ENCODE measurements around the gene ERAL1. TPM values are rescaled to one million over a fixed set of nuclear protein-coding genes. Genes with fewer than 3 reads are reported as not detected.

ERAL1 gene
- total RNA-seq (10 to 100 TPM; 25.9 to 30.1 (median 28.3) TPM), polyA plus RNA-seq (29.3 TPM)
- long read RNA-seq, donor 1, transcript ERAL1-201 (10 exons, 1,925 nt), result major isoform, 70 of 80 reads
- long read RNA-seq, donor 1, partial matches to known transcripts, result 0 of 80 reads
- long read RNA-seq, donor 1, other reads (novel, unspliced or antisense), result 9 of 80 reads
- long read RNA-seq, donor 2, transcript ERAL1-201 (10 exons, 1,925 nt), result major isoform, 29 of 32 reads
- long read RNA-seq, donor 2, partial matches to known transcripts, result 1 of 32 reads
- long read RNA-seq, donor 2, other reads (novel, unspliced or antisense), result 2 of 32 reads
- long read RNA-seq, donor 3, transcript ERAL1-201 (10 exons, 1,925 nt), result major isoform, 154 of 176 reads
- long read RNA-seq, donor 3, partial matches to known transcripts, result 2 of 176 reads
- long read RNA-seq, donor 3, other reads (novel, unspliced or antisense), result 20 of 176 reads
- long read RNA-seq, donor 4, transcript ERAL1-201 (10 exons, 1,925 nt), result major isoform, 47 of 51 reads
- long read RNA-seq, donor 4, partial matches to known transcripts, result 0 of 51 reads
- long read RNA-seq, donor 4, other reads (novel, unspliced or antisense), result 4 of 51 reads

DNA sequence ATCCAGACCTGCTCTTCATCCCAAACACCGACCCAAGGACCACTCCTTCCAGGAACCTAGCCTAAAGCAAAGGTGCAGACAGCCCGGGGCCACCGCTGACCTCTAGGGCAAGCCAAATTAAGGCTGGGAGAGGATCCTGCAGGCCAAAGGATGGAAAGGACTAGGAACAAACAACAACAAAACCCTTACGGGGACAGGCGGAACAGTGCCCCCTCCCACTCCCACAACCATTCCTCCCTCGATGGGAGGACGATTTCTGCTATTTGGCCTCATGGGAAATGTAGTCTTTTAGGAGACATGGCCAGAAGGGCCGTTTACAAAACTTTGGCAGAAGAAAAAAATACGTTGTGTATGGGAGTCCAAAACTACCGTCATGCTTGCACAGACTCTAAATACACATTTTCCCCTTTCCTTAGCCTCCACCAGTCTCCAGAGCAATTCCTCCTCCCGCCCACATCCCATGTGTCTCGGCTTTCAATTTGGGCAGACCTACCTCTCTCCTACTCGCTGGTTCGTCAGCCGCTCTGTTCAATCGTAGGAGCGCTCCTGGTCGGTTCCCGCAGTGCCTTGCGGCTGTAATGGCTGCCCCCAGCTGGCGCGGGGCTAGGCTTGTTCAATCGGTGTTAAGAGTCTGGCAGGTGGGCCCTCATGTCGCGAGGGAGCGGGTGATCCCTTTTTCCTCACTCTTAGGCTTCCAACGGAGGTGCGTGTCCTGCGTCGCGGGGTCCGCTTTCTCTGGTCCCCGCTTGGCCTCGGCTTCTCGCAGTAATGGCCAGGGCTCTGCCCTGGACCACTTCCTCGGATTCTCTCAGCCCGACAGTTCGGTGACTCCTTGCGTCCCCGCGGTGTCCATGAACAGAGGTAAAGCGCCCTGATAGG is at the start of gene ERAL1:
Gene ERAL1 (plus strand): TSS at position 560 of the 879 bp plus-strand sequence. CDS start 19 bp downstream, at position 579.
- peak within 1 kb of the TSS; percentile 75 for H3K4me3 ChIP-seq (ENCODE audit: low read length)
- H3K4me1 ChIP-seq (ENCODE audit: control insufficient read depth, insufficient read depth, low read length), result peaks cover 2% of the 10 kb centered on the region
- peak within 1 kb of the TSS; percentile 82 for H3K27ac ChIP-seq (ENCODE audit: low read length)
- no peaks in the 10 kb centered on the region for H3K27me3 ChIP-seq (ENCODE audit: control insufficient read depth, insufficient read depth)
- 1% methylated on average over 42 of the region's 42 CpGs for WGBS
- ATAC-seq, result peak; percentile 99
- H3K9me3 ChIP-seq (ENCODE audit: control insufficient read depth, low read length), result no peaks in the 10 kb centered on the region
- DNase-seq, result peak; percentile 85 to 92 (median 90)
- intact Hi-C loops (cut with DNase I), result no loop called here

DNA sequence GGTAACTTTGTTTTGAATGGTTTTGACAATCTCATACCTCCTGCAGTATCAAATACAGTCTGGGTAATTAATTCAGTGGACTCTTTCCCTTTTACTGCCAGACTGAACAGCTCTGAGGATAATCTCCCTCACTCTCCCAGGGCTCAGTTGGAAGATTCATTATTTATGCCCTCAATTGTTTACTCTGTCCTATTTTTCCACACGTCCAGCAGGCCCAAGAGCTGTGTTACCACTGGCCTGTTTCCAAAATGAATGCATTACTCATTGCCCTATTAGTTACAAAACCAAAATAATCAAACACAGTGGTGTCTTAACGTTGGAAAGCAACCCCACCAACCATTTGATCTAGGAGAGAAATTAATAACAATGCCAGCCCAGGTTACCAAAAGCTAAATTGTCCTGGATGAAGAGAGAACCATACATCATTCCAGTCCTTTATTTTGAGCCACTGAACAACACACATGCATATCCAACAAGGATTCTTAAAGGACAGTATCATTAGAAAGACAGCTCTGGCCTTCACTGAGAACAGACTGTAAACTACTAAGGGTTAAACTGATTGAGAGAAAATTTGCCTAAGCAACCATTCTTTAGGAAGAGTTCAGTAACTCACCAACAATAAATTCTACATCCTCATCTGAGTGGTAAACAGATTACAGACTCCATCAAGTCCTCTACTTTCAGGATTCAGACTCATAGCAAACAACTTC is 46.7 kb upstream of the ERAL1 start:
- H3K27me3 ChIP-seq (ENCODE audit: control insufficient read depth, insufficient read depth), result no peaks in the 10 kb centered on the region
- intact Hi-C loops (cut with DNase I), result no loop called here
- H3K9me3 ChIP-seq (ENCODE audit: control insufficient read depth, low read length), result no peaks in the 10 kb centered on the region
- ATAC-seq (peak; percentile 20 to 66), DNase-seq (no peak)
- H3K4me3 ChIP-seq (ENCODE audit: low read length), result no peak overlapping the region
- H3K27ac ChIP-seq (ENCODE audit: low read length), result peak overlapping the region; percentile 59
- 4% methylated on average over 2 of the region's 2 CpGs for WGBS
- H3K4me1 ChIP-seq (ENCODE audit: control insufficient read depth, insufficient read depth, low read length), result no peaks in the 10 kb centered on the region

DNA sequence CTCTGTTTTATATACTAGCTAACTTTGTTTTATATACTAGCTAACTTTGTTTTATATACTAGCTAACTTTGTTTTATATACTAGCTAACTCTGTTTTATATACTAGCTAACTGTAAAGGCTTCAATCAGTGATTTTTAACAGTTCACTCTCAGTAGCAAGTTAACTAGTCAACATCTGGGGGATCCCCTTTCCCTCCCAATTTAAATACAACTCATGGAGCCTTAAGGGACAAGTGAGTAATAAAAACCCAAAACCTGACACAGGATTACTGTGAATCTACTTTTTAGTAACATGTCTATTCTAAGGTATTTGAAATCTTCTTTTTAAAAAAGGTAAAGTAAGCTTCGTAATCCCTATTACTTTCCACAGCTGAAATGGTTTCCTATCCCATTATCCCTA is 44.4 kb upstream of the ERAL1 start:
- Histone ChIP-seq H3K27ac (ENCODE audit: low read length) (no peak overlapping the region), H3K4me1 (ENCODE audit: control insufficient read depth, insufficient read depth, low read length) (no peaks in the 10 kb centered on the region), H3K27me3 (ENCODE audit: control insufficient read depth, insufficient read depth) (no peaks in the 10 kb centered on the region), H3K4me3 (ENCODE audit: low read length) (no peak overlapping the region), H3K9me3 (ENCODE audit: control insufficient read depth, low read length) (no peaks in the 10 kb centered on the region)
- DNase-seq (no peak), ATAC-seq (no peak)
- intact Hi-C loops (cut with DNase I), result loop anchor here in 1 of 4 donors (10.0 kb wide), 1 partner anchor 46 kb away; no protein-coding TSS in a partner anchor
- WGBS, result 92% methylated on average over 1 of the region's 1 CpG

DNA sequence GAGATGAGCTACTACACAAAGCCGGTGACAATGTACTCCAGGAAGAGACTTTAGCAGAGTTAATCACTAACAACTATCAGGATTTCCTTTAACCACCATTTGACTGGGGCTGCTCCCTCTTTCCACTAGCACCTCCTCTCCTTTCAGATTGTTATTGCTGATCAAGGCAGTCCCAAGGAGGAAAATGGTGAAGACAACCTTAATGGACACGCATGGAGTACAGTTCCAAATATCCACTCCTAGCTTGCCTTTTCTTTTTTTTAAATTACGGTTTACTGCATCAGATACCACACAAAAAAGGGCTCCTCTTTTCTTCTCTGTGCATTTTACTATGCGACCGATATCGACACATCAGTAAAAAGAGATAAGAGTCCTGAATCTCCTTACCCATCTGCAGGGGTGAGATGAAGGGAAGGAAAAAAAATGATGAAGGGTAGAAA is 43.1 kb upstream of the ERAL1 start:
- peak overlapping the region; percentile 13 for H3K27ac ChIP-seq (ENCODE audit: low read length)
- intact Hi-C loops (cut with DNase I), result loop anchor here in 1 of 4 donors (10.0 kb wide), 1 partner anchor 47 kb away; no protein-coding TSS in a partner anchor
- no peak for ATAC-seq
- peak overlapping the region; percentile 75 for H3K4me3 ChIP-seq (ENCODE audit: low read length)
- no peaks in the 10 kb centered on the region for H3K9me3 ChIP-seq (ENCODE audit: control insufficient read depth, low read length)
- no peaks in the 10 kb centered on the region for H3K27me3 ChIP-seq (ENCODE audit: control insufficient read depth, insufficient read depth)
- H3K4me1 ChIP-seq (ENCODE audit: control insufficient read depth, insufficient read depth, low read length), result no peaks in the 10 kb centered on the region
- no peak for DNase-seq
- WGBS, result 5% methylated on average over 6 of the region's 6 CpGs

DNA sequence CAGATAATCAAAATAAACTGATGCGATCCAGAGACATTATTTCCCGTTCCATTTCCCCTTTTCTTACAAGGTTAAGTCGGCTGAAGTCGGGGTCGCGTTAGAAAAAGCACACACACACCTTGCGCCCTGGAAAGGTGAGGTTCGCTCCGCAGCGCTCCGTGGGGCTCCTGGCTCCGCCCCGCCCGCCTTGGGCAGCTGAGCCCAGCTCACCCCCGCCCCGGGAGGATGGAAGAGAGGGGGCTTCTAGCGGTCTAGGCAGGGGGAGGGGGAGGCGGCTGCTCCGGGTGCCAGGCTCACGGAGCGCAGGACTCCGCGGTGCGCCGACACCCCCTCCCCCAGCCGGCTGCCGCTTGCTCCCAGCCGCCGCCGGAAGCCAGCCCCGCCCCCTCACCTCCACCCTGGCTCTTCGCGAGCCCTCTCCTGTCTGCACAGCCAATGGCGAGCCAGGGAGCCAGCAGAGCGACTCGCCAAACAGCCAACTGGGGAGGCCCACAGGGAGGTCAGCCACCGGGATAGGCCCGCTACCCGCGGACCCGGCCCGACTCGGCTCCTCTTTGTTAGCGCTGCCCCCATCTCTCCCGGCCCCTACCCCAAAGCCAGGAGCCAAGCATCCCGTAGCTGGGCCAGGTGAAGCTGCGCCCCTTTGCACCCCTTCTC is 42.6 kb upstream of the ERAL1 start:
- Histone ChIP-seq H3K27ac (ENCODE audit: low read length) (peak overlapping the region; percentile 95), H3K4me1 (ENCODE audit: control insufficient read depth, insufficient read depth, low read length) (no peaks in the 10 kb centered on the region), H3K27me3 (ENCODE audit: control insufficient read depth, insufficient read depth) (no peaks in the 10 kb centered on the region), H3K4me3 (ENCODE audit: low read length) (peak overlapping the region; percentile 75), H3K9me3 (ENCODE audit: control insufficient read depth, low read length) (no peaks in the 10 kb centered on the region)
- ATAC-seq, result peak; percentile 100
- DNase-seq, result peak; percentile 98 to 99 (median 99)
- WGBS, result under 1% methylated on average over 47 of the region's 47 CpGs
- intact Hi-C loops (cut with DNase I), result loop anchor here in 1 of 4 donors (10.0 kb wide), 1 partner anchor 47 kb away; no protein-coding TSS in a partner anchor

DNA sequence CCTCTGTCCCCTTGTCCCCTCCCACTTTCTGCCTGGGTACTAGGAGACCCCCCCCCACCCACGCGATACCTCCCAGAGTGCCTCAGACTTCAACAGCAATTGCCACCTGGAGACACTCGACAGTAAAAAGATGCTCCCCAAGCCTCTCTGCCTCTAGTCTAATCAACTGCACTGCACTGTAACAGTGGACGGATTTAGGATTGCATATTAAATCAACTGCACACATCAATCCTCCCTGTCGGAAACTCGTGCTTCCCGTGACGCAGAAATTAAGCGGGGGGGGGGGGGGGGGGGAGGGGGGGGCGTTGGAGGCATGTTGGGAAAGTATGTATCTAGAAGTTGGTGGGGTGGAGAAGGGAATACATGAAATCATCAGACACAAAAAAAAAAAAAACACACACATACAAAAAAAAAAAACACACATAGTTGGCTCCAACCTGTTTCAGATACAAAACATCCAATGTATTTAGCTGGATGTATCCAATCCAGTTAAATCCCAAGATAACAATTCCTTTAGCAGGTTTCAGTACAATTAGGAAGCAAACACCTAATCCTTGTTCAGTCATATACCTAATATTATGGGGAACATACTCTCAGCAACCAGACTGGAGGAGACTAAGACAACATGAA is 42.0 kb upstream of the ERAL1 start:
- Histone ChIP-seq H3K4me3 (ENCODE audit: low read length) (peak overlapping the region; percentile 75), H3K4me1 (ENCODE audit: control insufficient read depth, insufficient read depth, low read length) (no peaks in the 10 kb centered on the region), H3K27ac (ENCODE audit: low read length) (peak overlapping the region; percentile 95), H3K9me3 (ENCODE audit: control insufficient read depth, low read length) (no peaks in the 10 kb centered on the region), H3K27me3 (ENCODE audit: control insufficient read depth, insufficient read depth) (no peaks in the 10 kb centered on the region)
- WGBS, result 0% methylated on average over 10 of the region's 10 CpGs
- intact Hi-C loops (cut with DNase I), result loop anchor here in 1 of 4 donors (10.0 kb wide), 1 partner anchor 48 kb away; no protein-coding TSS in a partner anchor
- ATAC-seq (peak; percentile 30 to 54), DNase-seq (no peak)

DNA sequence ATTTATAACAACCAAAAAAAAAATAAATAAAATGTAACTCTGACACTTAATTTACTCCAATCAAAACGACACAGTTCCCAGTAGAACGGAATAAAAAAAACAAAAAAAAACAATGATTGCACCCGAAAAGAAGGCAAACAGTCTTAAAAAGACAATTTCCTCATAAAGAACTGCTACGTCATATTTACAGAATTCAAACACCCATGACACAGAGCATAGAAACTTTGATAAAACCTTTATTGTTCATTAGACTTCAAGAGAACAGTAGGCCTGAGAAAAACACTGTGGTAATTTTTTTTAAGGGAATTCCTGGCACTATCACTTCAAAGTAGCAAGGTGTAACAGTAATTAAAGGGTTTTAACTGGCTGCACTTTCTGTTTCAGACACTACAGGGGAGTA is 38.3 kb upstream of the ERAL1 start:
- Histone ChIP-seq H3K4me1 (ENCODE audit: control insufficient read depth, insufficient read depth, low read length) (no peaks in the 10 kb centered on the region), H3K9me3 (ENCODE audit: control insufficient read depth, low read length) (no peaks in the 10 kb centered on the region), H3K27me3 (ENCODE audit: control insufficient read depth, insufficient read depth) (no peaks in the 10 kb centered on the region), H3K27ac (ENCODE audit: low read length) (no peak overlapping the region), H3K4me3 (ENCODE audit: low read length) (no peak overlapping the region)
- no peak for ATAC-seq
- DNase-seq, result no peak
- intact Hi-C loops (cut with DNase I), result loop anchor here in 1 of 4 donors (10.0 kb wide), 1 partner anchor 52 kb away; no protein-coding TSS in a partner anchor
- WGBS, result 75% methylated on average over 4 of the region's 4 CpGs

DNA sequence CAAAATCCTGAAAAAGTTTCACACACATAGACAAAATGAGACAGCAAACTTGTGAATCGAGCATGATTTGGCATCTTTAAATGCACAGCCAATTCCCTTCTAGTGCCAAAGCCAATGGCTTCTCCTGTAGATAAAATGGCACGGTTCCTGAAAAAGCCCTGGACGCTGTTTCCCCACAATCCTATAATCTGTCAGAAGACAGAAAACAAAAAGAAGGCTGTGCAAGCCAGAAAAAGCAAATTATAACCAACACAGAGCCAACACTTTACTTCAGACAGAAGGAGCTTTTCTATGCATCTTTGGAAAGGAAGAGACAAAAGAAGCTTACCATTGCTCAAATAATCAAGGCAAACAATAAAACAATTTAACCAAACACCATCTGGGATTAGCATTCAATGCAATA is 36.0 kb upstream of the ERAL1 start:
- Histone ChIP-seq H3K4me1 (ENCODE audit: control insufficient read depth, insufficient read depth, low read length) (no peaks in the 10 kb centered on the region), H3K4me3 (ENCODE audit: low read length) (no peak overlapping the region), H3K9me3 (ENCODE audit: control insufficient read depth, low read length) (no peaks in the 10 kb centered on the region), H3K27ac (ENCODE audit: low read length) (no peak overlapping the region), H3K27me3 (ENCODE audit: control insufficient read depth, insufficient read depth) (no peaks in the 10 kb centered on the region)
- ATAC-seq (no peak), DNase-seq (no peak)
- intact Hi-C loops (cut with DNase I), result loop anchor here in 1 of 4 donors (10.0 kb wide), 1 partner anchor 54 kb away; no protein-coding TSS in a partner anchor
- WGBS, result 48% methylated on average over 3 of the region's 3 CpGs

DNA sequence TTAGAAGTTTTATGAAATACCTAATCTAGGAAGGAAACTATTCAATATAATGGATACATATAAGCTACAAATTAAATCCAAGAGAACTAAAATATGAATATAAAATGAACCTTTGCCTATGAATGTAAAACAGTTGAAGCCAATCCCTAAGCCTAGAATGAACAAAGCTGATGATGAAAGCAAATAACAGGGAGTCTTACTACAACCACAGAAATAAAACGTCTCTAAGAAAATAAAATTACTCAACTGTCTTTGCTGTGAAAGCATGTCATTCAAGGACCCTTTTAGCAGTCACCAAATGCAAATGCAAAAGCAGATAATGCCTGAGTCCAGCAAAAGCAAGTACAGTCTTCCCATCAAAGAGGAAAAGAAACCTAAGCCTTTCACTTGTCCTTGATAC is 35.2 kb upstream of the ERAL1 start:
- no peaks in the 10 kb centered on the region for H3K27me3 ChIP-seq (ENCODE audit: control insufficient read depth, insufficient read depth)
- intact Hi-C loops (cut with DNase I), result loop anchor here in 1 of 4 donors (10.0 kb wide), 1 partner anchor 55 kb away; no protein-coding TSS in a partner anchor
- H3K9me3 ChIP-seq (ENCODE audit: control insufficient read depth, low read length), result no peaks in the 10 kb centered on the region
- ATAC-seq (no peak), DNase-seq (no peak)
- 64% methylated on average over 1 of the region's 1 CpG for WGBS
- H3K4me3 ChIP-seq (ENCODE audit: low read length), result no peak overlapping the region
- no peak overlapping the region for H3K27ac ChIP-seq (ENCODE audit: low read length)
- no peaks in the 10 kb centered on the region for H3K4me1 ChIP-seq (ENCODE audit: control insufficient read depth, insufficient read depth, low read length)
